Hypothalamus (tissue), 51 donors: ENCODE data around the gene DLG2.
"Not testable (repeated sequence)": the region's sequence is repeated elsewhere in the genome, so short reads cannot be mapped to it uniquely, and the experiment has no call there.

Experiments
- DNase-seq, 51 donors: peaks; one replicate each; lab custom pipeline; 2025; lab: John Stamatoyannopoulos, UW

DLG2 gene

DNA sequence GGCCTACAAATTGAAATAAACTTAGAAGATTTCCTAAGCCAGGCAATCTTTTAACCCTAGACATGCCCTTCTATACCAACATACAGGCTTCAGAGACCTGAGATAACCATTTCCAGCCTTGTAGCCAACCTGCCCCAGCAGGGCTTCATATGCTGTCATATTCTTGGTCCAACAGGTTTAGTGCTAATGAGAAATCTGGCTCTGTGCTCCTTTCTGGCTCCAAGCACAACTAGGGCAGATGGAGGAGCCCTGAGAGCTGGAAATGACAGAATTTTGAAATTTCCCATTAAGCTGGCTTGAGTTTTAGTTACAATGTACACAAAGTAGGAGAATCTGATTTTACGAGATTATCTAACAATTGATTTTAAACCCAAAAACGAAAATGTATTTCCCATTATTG is 2018.0 kb downstream of the DLG2 start:
- DNase-seq: no peak

- DNase-seq: no peak
Measured at GRCh38 chr11:83608571-83608970, 2018.6 kb downstream of the DLG2 start.

DNA sequence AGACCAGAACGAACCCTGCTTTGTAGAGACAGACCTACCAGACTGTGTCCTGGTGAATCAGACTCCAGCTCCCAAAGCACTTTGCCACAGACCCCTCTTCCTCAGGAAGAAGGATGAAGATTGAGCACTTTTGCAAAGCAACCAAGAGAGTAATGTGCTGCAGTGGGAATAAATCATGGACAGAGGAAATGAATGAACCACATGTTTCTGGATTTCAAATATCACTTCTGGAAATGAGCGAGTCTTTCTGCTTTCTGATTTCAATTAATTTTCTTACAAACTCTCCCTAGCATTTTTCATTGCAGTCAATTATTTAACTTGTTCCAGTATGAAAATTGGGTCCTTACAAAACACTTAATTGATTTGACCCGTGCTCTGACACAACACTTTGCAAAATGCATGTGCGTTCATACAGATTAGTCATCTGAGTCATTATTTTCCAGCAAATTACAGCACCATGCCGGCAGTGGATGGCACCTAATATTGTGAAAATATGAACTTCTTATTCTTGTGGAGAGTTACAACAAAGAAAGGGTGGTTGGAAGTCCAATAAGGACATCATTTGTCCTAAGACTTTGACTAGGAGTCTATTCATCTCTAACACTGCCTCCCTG is 2025.1 kb downstream of the DLG2 start:
- no peak for DNase-seq

- DNase-seq: no peak
Measured at GRCh38 chr11:83601201-83601913, 2025.8 kb downstream of the DLG2 start.

- DNase-seq: no peak
Measured at GRCh38 chr11:83600661-83601060, 2026.5 kb downstream of the DLG2 start.

DNA sequence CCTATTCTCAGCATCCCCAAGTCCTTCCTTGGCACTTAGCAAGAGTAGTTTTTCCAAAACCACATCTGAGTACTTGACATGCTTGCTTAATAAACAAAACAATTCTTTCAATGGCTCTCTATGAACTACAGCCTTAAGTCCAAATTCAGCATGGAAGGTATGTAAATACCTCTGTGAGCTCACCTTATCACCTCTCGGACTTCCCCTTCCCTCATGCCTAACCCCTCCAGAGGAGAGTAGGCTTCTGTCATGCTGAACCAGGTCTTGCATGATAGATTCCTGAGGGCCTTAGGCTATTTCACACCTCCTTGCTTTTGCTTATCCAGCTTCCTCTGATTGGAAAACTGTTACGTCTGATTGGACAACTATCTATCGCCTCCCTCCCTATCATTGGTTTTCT is 2028.1 kb downstream of the DLG2 start:
- DNase-seq: no peak

GRCh38 chr11:83587797-83588196 is 2039.3 kb downstream of the DLG2 start:
- DNase-seq: not testable (repeated sequence)

GRCh38 chr11:83583757-83584366 is 2043.3 kb downstream of the DLG2 start:
- DNase-seq: no peak

- DNase-seq: no peak
Measured at GRCh38 chr11:83574519-83574918, 2052.6 kb downstream of the DLG2 start.

DNA sequence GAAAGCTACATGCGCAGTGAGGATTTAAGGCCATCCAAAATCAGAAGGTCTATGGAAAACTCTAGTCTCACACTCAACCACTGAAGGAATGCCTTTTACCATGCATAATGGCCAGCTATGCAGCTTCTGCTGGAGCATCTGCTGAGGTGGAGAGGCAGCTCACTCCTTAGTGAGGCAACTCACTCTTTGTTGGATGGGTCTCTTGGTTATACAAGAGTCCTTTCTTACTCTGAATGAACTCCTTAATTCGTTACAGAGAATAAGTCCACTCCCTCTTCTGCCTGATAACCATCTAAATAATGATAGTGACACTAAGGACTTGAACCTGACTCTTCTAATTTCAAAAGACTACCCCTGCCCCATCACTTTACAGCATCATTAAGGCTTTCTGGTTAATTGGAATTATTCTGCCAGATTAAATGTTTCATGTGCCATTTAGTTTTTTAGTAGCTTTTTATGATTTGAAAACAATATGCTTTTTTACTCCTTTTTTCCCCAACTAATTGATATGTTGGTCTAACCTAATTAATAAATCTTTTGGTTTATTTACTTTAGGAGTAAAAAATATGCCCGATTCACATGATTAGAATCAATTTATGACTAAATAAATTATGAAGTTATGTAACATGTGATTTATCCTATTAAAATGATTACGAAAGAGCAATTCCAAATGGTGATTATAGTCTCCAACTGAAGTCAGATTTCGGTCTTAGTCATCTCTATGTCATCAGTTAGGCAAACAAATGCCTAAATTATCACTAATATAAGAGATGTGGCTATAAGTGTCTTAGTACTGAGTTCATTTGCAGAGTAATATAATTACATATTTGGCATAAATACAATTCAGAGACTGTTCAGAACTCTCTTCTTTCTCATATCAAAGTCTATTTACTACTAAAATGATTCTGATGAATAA is 2054.3 kb downstream of the DLG2 start:
- no peak for DNase-seq

GRCh38 chr11:83571302-83571701 is 2055.8 kb downstream of the DLG2 start:
- DNase-seq: no peak

- DNase-seq: no peak
Measured at GRCh38 chr11:83569134-83569805, 2057.9 kb downstream of the DLG2 start.

DNA sequence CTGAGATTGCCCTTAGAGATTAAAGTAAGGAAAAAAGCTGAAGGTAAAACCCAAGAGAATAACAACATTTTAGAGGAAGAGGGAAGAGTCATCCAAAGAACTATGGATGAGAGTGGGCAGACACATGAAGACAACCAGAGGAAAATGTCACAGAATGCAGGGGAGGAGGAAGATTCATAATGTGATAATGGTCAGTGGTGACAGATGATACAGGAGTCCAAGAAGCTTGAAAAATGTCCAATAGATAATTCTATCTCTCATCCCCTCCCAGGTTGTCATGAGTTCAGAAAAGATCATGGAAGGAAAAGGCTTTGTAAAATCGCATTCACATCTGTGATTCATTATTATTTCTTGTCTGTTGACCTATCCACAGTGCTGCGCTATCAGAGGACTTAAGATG is 2058.6 kb downstream of the DLG2 start:
- no peak for DNase-seq

- DNase-seq: no peak
Measured at GRCh38 chr11:83566950-83567349, 2060.2 kb downstream of the DLG2 start.

GRCh38 chr11:83564870-83565269 is 2062.3 kb downstream of the DLG2 start:
- DNase-seq: no peak

DNA sequence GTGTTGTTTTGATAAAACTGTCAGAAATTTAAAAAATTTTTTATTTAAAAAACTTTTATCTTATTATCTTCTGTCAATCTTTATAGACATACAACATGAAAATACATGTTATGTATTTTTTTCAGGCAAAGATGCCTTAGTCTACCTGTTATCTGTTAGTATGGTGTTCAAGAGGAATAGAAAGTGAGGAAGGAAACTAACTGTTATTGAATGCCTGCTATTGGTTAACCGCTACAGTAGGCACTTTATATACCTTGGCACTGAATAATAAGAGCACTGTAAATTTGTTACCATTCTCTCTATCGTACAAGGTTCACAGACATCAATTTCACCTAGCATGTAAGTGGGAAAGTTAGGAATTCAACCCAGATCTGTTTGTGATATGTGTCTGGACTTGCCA is 2068.9 kb downstream of the DLG2 start:
- no peak for DNase-seq

- no peak for DNase-seq
Measured at GRCh38 chr11:83557653-83558052, 2069.5 kb downstream of the DLG2 start.

DNA sequence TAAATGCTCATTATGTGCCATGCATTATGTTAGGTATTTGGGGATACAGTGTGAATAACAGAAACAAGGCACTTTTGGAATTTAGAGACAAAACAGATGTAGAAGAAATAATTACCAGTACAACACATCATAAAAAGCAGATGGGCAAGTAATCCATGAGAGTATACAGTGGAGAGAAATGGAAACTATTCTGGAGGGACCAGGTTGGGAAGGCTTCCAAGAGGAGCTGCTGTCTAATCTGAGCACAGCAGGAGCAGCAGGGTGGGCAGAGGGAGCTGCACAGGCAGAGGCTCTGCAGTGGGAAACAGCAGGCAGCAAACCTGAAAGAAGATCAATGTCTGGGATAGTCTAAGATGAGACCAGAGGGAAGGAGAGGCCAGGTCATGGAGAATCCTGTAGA is 2072.3 kb downstream of the DLG2 start:
- DNase-seq: peak in 1 of 51 donors; percentile 4

DNA sequence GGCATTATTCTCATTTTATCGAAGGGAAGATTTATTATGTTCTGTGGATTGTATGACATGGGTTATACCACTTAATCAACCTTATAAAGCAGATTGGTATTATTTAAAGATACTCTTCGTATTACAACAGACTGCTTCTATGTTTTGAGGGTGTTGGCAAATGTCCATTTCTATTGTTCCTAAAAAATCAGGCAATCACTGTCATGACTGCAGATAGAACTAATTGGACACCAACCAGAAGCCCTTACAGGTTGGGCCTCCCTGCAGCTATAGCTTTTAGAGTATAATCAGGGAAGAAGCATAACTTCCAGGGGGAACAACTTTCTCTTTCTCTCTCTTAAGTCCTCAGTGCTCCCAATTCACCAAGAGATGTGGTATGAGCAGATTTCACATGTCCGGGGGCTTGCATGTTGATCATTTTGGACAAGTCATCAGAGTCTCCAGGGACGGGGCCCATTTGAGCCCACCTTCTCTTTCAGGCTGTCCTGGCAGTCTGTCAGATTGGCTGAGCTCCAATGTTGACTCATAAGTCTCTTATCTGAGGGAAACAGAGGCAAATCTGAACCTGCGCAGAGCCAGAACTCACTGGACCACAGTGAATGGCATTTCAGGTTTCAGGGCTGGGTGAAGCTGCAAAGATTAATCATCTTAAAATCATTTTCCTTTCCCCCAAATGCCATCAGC is 2077.0 kb downstream of the DLG2 start:
- no peak for DNase-seq

DNA sequence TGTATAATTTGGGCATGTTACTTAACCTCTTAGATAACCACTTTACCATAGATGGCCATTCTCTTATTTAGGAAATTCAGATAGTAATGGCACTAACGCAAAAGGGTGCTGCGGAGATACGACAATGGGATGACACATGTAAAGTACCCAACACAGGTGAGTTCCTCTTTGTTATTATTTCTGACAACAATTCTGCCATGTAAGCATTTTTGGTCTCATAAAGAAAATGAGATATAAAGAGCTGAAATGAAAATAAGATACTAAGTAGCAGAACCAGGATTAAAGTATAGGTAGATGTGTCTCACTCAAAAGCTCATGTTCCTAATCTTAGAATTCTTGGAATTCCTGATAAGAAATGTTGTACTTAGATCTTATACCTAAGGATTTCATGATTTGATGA is 2080.8 kb downstream of the DLG2 start:
- no peak for DNase-seq
